ENCODE measurements around the gene COPA.

Gene COPA

DNA sequence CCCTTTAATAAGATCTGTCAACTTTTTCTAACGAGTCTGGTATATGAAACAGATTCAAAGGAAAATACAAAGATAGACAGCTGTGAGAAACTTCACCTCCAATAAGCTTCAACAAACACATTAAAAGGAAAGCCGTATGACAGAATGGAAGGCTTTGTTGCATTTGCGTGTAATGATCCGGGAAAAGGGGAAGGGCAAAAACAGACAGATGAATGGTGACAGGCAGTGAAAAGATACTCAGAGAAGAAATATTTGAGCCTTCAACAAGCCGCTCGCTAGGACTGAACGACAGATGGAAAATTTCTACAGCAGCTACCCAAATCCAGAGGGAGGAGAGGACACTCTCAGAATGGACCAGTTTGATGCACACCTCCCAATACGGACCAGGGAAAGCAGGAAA is 14.9 kb downstream of the COPA start:
- DNase-seq (ENCODE audit: extremely low spot score), result no peak
- CTCF ChIA-PET, result no interaction called here
- TF ChIP-seq ARNT (IDR thresholded peaks at IDR 0.05) (no peak), TARDBP (IDR thresholded peaks at IDR 0.05) (no peak), BHLHE40 (IDR thresholded peaks at IDR 0.05; ENCODE audit: borderline replicate concordance) (no peak), CTBP1 (IDR thresholded peaks at IDR 0.05; ENCODE audit: borderline replicate concordance) (no peak), NFRKB (IDR thresholded peaks at IDR 0.05) (no peak), FOXK2 (IDR thresholded peaks at IDR 0.05) (no peak), ZNF384 (IDR thresholded peaks at IDR 0.05) (no peak), FOXA1 (IDR thresholded peaks at IDR 0.05) (no peak)
- TF ChIP-seq, protein P1, sequence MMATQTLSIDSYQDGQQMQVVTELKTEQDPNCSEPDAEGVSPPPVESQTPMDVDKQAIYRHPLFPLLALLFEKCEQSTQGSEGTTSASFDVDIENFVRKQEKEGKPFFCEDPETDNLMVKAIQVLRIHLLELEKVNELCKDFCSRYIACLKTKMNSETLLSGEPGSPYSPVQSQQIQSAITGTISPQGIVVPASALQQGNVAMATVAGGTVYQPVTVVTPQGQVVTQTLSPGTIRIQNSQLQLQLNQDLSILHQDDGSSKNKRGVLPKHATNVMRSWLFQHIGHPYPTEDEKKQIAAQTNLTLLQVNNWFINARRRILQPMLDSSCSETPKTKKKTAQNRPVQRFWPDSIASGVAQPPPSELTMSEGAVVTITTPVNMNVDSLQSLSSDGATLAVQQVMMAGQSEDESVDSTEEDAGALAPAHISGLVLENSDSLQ (IDR thresholded peaks at IDR 0.05), result no peak
- POLR2A ChIA-PET, result no interaction called here

DNA sequence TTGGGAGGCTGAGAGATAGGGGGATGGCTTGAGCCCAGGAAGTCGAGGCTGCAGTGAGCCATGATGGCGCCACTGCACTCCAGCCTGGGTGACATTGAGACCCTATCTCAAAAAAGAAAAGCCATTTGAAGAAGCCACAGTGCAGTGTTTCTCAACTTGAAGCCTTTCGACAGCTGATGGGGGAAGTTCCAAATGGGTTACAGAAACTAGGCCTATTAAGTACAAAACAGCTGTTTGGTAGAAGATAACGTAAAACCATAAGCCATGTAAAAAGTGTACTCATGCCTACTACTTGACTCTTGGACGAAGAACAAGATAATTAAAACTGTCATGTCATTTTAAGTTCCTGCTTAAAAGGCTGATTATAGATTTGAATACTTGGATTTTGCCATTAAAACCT is 16.6 kb downstream of the COPA start:
- ChIA-PET CTCF (no interaction called here), POLR2A (no interaction called here)
- TF ChIP-seq ELF4 (IDR thresholded peaks at IDR 0.05), result no peak

DNA sequence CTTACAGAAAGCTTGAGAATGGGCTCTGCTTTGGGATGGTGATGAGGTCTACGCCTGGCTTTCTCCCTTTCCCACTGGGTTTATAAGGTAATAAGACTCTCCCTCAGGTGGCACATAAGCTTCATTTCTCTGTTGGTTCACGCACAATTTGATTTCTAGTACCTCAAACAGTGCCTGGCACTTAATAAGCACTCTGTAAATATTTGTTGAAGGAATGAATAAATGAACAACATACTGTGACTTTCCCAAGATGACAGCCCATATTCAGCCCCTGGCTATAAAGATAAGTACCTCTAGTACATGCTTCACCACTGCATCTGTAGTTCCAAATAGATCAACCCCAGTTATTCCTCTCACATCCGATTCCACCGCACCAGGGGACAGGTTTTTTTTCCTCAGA is 17.8 kb downstream of the COPA start:
- CTCF ChIA-PET, result no interaction called here

More for the DNA sequence above, 16.6 kb downstream of the COPA start:
- no peak for DNase-seq (ENCODE audit: extremely low spot score)

DNA sequence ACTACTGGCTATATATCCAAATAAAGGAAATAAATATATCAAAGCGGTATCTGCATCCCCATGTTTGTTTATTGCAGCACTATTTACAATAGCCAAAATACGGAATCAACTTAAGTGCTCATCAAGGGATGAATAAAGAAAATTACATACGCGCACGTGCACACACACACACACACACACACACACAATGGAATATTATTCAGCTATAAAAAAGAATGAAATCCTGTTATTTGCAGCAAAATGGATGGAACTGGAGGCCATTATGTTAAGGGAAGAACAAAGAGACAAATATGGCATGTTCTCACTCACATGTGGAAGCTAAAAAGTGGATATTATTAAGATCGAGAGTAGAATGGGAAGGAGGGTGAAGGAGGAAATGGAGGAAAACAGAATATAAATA is 20.2 kb downstream of the COPA start:
- DNase-seq (ENCODE audit: extremely low spot score), result no peak
- CTCF ChIA-PET, result interaction anchor here (1.1 kb wide), 1 partner anchor 31 kb away, joined by 4 read pairs; no protein-coding TSS in a partner anchor
- POLR2A ChIA-PET, result no interaction called here
- TF ChIP-seq, protein P1 (IDR thresholded peaks at IDR 0.05), result no peak
- TF ChIP-seq CTBP1 (IDR thresholded peaks at IDR 0.05; ENCODE audit: borderline replicate concordance), result no peak

More for the DNA sequence above, 17.8 kb downstream of the COPA start:
- no peak for DNase-seq (ENCODE audit: extremely low spot score)
- TF ChIP-seq ZNF384 (IDR thresholded peaks at IDR 0.05) (no peak), HDGF (IDR thresholded peaks at IDR 0.05; ENCODE audit: borderline replicate concordance) (no peak), FOXK2 (IDR thresholded peaks at IDR 0.05) (no peak), NFRKB (IDR thresholded peaks at IDR 0.05) (no peak), FOXM1 (IDR thresholded peaks at IDR 0.05; ENCODE audit: borderline replicate concordance) (no peak), ELF4 (IDR thresholded peaks at IDR 0.05) (no peak), SP1 (IDR thresholded peaks at IDR 0.05) (no peak), SUZ12 (IDR thresholded peaks at IDR 0.05) (no peak), LEF1 (IDR thresholded peaks at IDR 0.05; ENCODE audit: borderline replicate concordance) (no peak), BHLHE40 (IDR thresholded peaks at IDR 0.05; ENCODE audit: borderline replicate concordance) (no peak), ARNT (IDR thresholded peaks at IDR 0.05) (no peak), FOXA1 (IDR thresholded peaks at IDR 0.05) (no peak), L3MBTL2 (conservative IDR thresholded peaks at IDR 0.05) (no peak), TARDBP (IDR thresholded peaks at IDR 0.05) (no peak), CTBP1 (IDR thresholded peaks at IDR 0.05; ENCODE audit: borderline replicate concordance) (no peak)
- TF ChIP-seq, protein P1 (IDR thresholded peaks at IDR 0.05), result no peak
- POLR2A ChIA-PET, result no interaction called here

DNA sequence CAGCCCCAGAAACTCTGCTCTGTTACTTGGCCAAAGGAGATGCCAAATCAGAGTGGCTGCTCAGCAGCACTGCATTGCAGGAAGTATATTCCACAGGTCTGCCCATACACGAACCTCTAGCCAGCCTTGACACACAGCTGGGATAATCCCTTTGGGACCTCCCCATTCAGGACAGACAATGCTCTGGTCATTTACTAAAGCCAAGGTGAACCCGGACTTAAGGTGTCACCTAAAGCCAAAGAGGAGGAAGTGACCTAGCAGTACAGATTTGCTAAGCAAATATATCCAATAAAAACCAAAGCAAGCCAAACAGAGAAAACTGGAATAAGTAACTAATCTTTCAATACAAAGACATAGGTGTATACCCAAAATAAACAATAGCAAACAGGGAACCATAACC is 27.7 kb downstream of the COPA start:
- ChIA-PET CTCF (no interaction called here), POLR2A (no interaction called here)
- TF ChIP-seq FOXM1 (IDR thresholded peaks at IDR 0.05; ENCODE audit: borderline replicate concordance) (no peak), HDGF (IDR thresholded peaks at IDR 0.05; ENCODE audit: borderline replicate concordance) (no peak), ZNF384 (IDR thresholded peaks at IDR 0.05) (no peak), FOXA1 (IDR thresholded peaks at IDR 0.05) (no peak), ARNT (IDR thresholded peaks at IDR 0.05) (no peak), NFRKB (IDR thresholded peaks at IDR 0.05) (no peak), ELF4 (IDR thresholded peaks at IDR 0.05) (no peak), SUZ12 (IDR thresholded peaks at IDR 0.05) (no peak)
- TF ChIP-seq, protein P1 (IDR thresholded peaks at IDR 0.05), result no peak

DNA sequence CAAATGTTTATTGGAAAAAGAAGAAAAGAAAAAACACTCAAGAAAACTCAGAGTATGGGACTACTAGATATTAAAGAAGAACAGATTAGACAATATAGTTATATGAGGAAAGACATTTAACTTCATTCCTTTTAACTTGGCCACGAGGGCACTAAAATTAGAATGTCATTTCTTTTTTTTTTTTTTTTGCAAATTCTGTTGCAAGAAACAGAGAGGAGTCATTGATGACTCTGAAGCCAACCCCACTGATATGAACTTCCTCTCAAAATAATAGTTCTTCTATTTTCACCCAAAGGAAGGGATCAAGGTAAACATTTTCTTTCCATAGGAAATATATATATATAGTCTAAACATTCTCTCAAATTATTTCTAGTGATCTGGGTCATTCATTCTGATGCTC is 33.5 kb downstream of the COPA start:
- CTCF ChIA-PET, result interaction anchor here (3.6 kb wide), 1 partner anchor 18 kb away, joined by 17 read pairs; no protein-coding TSS in a partner anchor
- POLR2A ChIA-PET, result no interaction called here
- no peak for DNase-seq (ENCODE audit: extremely low spot score)
- TF ChIP-seq L3MBTL2 (conservative IDR thresholded peaks at IDR 0.05) (no peak), FOXA1 (IDR thresholded peaks at IDR 0.05) (no peak), TARDBP (IDR thresholded peaks at IDR 0.05) (no peak), FOXM1 (IDR thresholded peaks at IDR 0.05; ENCODE audit: borderline replicate concordance) (no peak), ELF4 (IDR thresholded peaks at IDR 0.05) (no peak), SP1 (IDR thresholded peaks at IDR 0.05) (no peak), CTBP1 (IDR thresholded peaks at IDR 0.05; ENCODE audit: borderline replicate concordance) (no peak), ARNT (IDR thresholded peaks at IDR 0.05) (no peak), ZNF384 (IDR thresholded peaks at IDR 0.05) (no peak), HDGF (IDR thresholded peaks at IDR 0.05; ENCODE audit: borderline replicate concordance) (no peak)

More for the DNA sequence above, 27.7 kb downstream of the COPA start:
- DNase-seq (ENCODE audit: extremely low spot score), result no peak

DNA sequence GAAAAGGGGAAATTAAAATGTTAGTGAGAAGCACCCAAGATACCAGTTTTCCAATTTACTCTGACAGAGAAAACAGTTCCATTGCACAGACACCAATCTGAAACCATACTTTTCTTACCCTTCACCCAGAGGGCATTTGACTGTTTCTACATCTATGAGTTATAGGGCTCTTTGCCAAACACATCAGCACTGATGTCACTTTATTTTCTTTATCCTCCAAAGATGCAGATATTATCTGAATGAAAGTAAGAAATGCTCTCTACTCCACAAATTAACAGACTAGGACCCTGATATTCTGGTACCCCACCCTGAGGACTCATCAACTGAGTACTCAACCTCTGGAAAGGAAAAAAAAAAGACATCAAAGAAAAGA is 33.9 kb downstream of the COPA start:
- no peak for DNase-seq (ENCODE audit: extremely low spot score)
- TF ChIP-seq LEF1 (IDR thresholded peaks at IDR 0.05; ENCODE audit: borderline replicate concordance) (no peak), ZNF384 (IDR thresholded peaks at IDR 0.05) (no peak), HDGF (IDR thresholded peaks at IDR 0.05; ENCODE audit: borderline replicate concordance) (no peak), ELF4 (IDR thresholded peaks at IDR 0.05) (no peak), BHLHE40 (IDR thresholded peaks at IDR 0.05; ENCODE audit: borderline replicate concordance) (no peak), FOXK2 (IDR thresholded peaks at IDR 0.05) (no peak), SUZ12 (IDR thresholded peaks at IDR 0.05) (no peak), ARNT (IDR thresholded peaks at IDR 0.05) (no peak), SP1 (IDR thresholded peaks at IDR 0.05) (no peak), TARDBP (IDR thresholded peaks at IDR 0.05) (no peak), CTBP1 (IDR thresholded peaks at IDR 0.05; ENCODE audit: borderline replicate concordance) (no peak), FOXM1 (IDR thresholded peaks at IDR 0.05; ENCODE audit: borderline replicate concordance) (no peak), FOXA1 (IDR thresholded peaks at IDR 0.05) (no peak), NFRKB (IDR thresholded peaks at IDR 0.05) (no peak), L3MBTL2 (conservative IDR thresholded peaks at IDR 0.05) (no peak)
- TF ChIP-seq, protein P1 (IDR thresholded peaks at IDR 0.05), result no peak
- ChIA-PET POLR2A (no interaction called here), CTCF (interaction anchor here (3.6 kb wide), 1 partner anchor 18 kb away, joined by 17 read pairs; no protein-coding TSS in a partner anchor)

Measured in HEK293T (cell line).